SK-N-MC (cell line): ENCODE measurements around the gene CD63.

Experiments used
- EZH2 ChIP-seq: fragments of 200-600 bp; sonication (generic); IDR thresholded peaks from one replicate; pipeline ENCODE4 v1.6.1; 2017; ENCODE audit warnings: antibody characterized with exemption
- FOXP2 ChIP-seq: optimal IDR thresholded peaks from 2 replicates; pipeline ENCODE3; 2011; ENCODE audit warnings: mild to moderate bottlenecking, moderate library complexity; ENCODE audit not compliant: insufficient read depth; ENCODE audit errors: extremely low read length, control extremely low read depth
- POLR2AphosphoS5 ChIP-seq: IDR thresholded peaks from 2 replicates; pipeline ENCODE4 v1.6.1; 2012; ENCODE audit warnings: mild to moderate bottlenecking, low read depth, low read length, borderline replicate concordance

- TF ChIP-seq EZH2 (no peak), POLR2AphosphoS5 (no peak), FOXP2 (no peak)
These were observed 5.8 kb upstream of the CD63 start for GRCh38 chr12:55734595-55734994.
